Measurements from ENCODE around the gene GJA1. TPM values are rescaled to one million over a fixed set of nuclear protein-coding genes. Genes with fewer than 3 reads are reported as not detected.

The GJA1 gene
- total RNA-seq, 1 donor from 2014 or later = 127 TPM

DNA sequence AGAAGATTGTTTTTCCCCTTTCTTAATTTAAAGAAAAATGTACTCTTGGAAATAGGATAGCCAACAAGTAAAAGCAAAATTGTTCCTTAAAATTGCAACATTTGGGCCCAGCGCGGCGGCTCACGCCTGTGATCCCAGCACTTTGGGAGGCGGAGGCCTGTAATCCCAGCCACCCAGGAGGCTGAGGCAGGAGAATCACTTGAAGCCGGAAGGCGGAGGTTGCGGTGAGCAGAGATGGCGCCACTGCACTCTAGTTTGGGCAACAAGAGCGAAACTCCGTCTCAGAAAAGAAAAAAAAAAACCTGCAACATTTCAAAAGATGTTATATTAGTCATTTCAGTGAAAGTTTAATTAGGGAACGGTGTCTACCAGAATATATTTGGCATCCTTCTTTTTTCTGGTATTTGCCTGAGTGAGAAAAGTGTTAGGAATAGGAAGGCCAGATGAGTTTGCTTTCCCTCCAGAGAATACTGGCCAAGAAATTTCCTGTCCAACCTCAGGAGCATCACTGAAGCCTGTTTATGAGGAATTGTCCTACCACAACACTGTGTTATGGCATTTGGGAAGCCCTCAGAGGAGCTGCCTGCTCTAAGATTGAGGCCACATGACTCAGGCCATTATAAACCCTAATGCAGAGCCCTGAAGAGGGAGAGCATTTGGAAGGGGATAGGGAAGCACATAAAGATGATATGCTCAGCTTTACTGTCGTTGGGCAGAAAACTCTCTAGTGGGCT is 1.2 kb upstream of the GJA1 start:
- TF ChIP-seq, protein P1, sequence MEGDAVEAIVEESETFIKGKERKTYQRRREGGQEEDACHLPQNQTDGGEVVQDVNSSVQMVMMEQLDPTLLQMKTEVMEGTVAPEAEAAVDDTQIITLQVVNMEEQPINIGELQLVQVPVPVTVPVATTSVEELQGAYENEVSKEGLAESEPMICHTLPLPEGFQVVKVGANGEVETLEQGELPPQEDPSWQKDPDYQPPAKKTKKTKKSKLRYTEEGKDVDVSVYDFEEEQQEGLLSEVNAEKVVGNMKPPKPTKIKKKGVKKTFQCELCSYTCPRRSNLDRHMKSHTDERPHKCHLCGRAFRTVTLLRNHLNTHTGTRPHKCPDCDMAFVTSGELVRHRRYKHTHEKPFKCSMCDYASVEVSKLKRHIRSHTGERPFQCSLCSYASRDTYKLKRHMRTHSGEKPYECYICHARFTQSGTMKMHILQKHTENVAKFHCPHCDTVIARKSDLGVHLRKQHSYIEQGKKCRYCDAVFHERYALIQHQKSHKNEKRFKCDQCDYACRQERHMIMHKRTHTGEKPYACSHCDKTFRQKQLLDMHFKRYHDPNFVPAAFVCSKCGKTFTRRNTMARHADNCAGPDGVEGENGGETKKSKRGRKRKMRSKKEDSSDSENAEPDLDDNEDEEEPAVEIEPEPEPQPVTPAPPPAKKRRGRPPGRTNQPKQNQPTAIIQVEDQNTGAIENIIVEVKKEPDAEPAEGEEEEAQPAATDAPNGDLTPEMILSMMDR (IDR thresholded peaks at IDR 0.05; ENCODE audit: insufficient read depth, low read length, severe bottlenecking) = no peak
- Histone ChIP-seq H3K36me3 (ENCODE audit: control insufficient read depth, insufficient read depth, low read length) (no peaks in the 10 kb centered on the region), H3K27me3 (ENCODE audit: control insufficient read depth, insufficient read depth, low read length) (no peaks in the 10 kb centered on the region), H3K4me3 (ENCODE audit: low read depth, low read length) (no peak overlapping the region)
- FAIRE-seq = no peak
- DNase-seq (ENCODE audit: low read depth) = no peak

DNA sequence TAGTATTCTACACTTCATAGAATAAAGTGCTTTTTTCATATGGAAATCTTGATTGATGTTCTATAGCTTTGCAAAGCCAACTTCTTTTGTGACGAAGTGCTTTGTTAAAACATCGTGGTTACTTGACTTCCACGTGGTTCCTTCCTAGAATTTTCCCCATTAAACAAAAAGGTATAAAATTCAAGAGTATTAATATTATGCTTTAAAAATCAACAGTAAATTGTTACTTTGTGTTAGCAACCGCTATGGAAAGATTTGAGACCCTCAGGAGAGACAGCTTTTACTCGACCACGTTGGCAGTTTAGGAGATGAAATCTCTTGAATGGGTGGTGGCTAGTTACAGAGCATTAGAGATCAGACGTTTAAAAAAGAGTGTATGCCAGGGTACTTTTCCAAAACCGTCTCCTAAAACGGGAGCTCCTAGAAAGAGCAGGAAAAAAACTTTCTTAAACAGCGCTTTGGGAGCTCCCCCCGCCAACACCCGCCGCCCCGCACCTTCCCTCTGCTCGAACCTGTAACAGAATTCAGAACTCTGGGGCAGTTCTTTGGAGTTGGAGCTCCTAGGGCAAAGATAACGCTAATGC is 920 bp downstream of the GJA1 start:
- DNase-seq (ENCODE audit: low read depth) (peak; percentile 4), FAIRE-seq (no peak)
- TF ChIP-seq, protein P1 (IDR thresholded peaks at IDR 0.05; ENCODE audit: insufficient read depth, low read length, severe bottlenecking) = no peak

DNA sequence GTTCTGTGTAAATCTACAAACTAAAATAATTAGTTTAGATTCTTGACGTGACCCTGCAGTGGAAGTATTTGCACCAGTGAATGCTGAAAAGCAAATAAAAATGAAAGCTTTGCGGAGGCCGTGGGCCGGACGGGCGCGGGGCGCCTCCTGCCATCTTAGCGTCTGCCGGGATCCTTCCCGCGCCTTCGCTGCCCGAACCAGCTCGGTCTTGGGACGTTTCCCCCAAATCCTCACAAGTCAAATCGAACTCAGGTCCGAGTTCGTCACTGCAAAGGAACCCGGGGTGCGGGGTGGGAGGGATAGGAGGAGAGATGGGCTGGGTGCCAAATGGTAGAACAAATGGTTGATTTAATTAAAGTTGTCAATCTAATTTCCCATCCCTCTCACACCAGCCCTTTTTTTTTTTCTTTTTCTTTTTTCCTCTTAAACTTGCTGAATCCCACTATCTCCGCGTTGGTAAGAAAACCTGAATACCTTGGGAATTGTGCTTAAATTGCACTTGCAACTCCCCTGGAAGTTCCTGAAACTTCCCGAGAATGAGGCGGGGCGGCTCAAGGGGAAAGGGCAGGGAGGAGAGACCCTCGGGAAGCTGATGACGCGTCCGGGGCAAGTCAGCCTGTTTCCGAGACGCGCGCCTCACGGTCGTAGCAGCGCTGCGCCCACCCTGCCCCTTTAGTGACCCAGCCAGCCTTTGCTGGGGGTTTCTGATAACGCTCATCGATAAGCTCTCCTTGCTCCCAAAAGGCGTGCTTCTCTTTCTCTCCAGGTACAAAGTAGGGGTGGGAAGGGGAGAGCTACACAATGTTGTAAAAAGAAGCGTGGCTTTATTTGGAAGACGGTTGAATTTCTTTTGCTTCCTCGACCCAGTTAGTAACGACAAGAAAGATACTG is 1.8 kb downstream of the GJA1 start:
- FAIRE-seq (no peak), DNase-seq (ENCODE audit: low read depth) (peak; percentile 24)
- TF ChIP-seq, protein P1 (IDR thresholded peaks at IDR 0.05; ENCODE audit: insufficient read depth, low read length, severe bottlenecking) = no peak
- Histone ChIP-seq H3K27me3 (ENCODE audit: control insufficient read depth, insufficient read depth, low read length) (no peaks in the 10 kb centered on the region), H3K4me3 (ENCODE audit: low read depth, low read length) (peak overlapping the region; percentile 55), H3K36me3 (ENCODE audit: control insufficient read depth, insufficient read depth, low read length) (peaks cover 1% of the 10 kb centered on the region)

More for the DNA sequence above, 920 bp downstream of the GJA1 start:
- Histone ChIP-seq H3K4me3 (ENCODE audit: low read depth, low read length) (peak overlapping the region; percentile 55), H3K27me3 (ENCODE audit: control insufficient read depth, insufficient read depth, low read length) (no peaks in the 10 kb centered on the region), H3K36me3 (ENCODE audit: control insufficient read depth, insufficient read depth, low read length) (peaks cover 1% of the 10 kb centered on the region)

DNA sequence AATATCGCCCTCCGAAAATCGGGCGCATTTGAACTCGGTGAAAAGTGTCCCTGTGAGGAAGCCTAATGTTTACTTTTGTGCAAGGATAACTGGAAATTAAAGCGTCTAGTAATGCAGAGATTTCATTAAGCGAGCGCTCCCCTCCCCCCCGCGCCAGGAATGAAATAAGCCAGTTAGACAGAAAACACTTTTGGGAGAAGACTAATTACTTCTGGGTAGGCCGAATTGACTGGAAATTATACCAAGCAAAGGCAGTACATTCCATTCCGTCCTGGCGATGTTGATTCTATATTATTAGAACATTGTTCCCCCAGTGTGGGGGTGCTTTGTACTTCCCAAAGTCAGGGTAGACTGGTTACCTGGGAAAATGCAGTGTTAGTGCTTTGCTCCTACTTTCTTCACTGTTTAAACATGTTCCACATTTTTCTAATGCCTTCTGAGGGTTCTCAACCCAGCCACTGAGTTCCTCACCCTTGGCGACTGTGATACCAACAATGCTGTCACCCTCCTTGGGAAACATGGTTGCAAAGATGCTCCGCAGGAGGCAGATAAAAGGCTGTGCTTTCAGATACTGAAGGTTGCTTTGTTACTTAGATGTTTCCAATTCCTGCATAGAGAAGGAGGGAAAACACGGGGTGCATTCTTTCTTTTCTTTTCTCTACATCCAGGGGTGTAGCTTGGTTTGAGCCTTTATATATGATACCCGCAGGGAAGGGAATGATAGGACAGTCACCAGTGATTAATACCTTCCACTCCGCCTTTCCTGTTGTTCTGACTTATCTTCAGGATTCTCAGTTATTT is 2.6 kb downstream of the GJA1 start:
- TF ChIP-seq, protein P1 (IDR thresholded peaks at IDR 0.05; ENCODE audit: insufficient read depth, low read length, severe bottlenecking) = no peak
- peak; percentile 68 for FAIRE-seq
- Histone ChIP-seq H3K36me3 (ENCODE audit: control insufficient read depth, insufficient read depth, low read length) (peaks cover 1% of the 10 kb centered on the region), H3K4me3 (ENCODE audit: low read depth, low read length) (peak overlapping the region; percentile 55), H3K27me3 (ENCODE audit: control insufficient read depth, insufficient read depth, low read length) (no peaks in the 10 kb centered on the region)
- DNase-seq (ENCODE audit: low read depth) = peak; percentile 86

DNA sequence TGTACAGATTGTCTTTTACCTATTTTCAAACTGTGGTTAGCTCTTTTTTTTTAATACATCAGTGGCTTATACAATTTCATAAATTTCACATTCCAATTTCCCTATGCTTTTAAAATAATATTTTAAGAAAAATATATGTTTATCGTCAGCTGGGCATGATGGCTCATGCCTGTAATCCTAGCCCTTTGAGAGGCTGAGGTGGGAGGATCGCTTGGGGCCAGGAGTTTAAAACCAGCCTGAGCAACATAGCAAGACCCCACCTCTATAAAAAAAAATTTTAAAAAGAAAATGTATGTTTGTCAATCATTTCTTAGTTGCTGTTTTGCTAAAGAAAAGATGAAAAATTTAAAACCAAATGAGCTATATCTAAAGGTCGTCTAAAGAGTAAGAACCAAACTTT is 3.4 kb downstream of the GJA1 start:
- FAIRE-seq = no peak

More for the DNA sequence above, 3.4 kb downstream of the GJA1 start:
- peaks cover 1% of the 10 kb centered on the region for H3K36me3 ChIP-seq (ENCODE audit: control insufficient read depth, insufficient read depth, low read length)
- no peak for DNase-seq (ENCODE audit: low read depth)
- H3K27me3 ChIP-seq (ENCODE audit: control insufficient read depth, insufficient read depth, low read length) = no peaks in the 10 kb centered on the region
- H3K4me3 ChIP-seq (ENCODE audit: low read depth, low read length) = no peak overlapping the region
- TF ChIP-seq, protein P1 (IDR thresholded peaks at IDR 0.05; ENCODE audit: insufficient read depth, low read length, severe bottlenecking) = no peak

All from bronchial epithelial cell (primary cell).